NCI-H524 (cell line): ENCODE measurements around the gene C1orf116.

Experiments used
- DNase-seq, 2 experiments: peaks; one replicate each; lab custom pipeline; 2025; lab: John Stamatoyannopoulos, UW

The C1orf116 gene

GRCh38 chr1:206987873-206988272 is 44.7 kb downstream of the C1orf116 start:
- no peak for DNase-seq

GRCh38 chr1:206986885-206987284 is 45.7 kb downstream of the C1orf116 start:
- no peak for DNase-seq

GRCh38 chr1:206986402-206986801 is 46.2 kb downstream of the C1orf116 start:
- no peak for DNase-seq

- no peak for DNase-seq
Observed at GRCh38 chr1:206985162-206985749, 47.3 kb downstream of the C1orf116 start.

- DNase-seq, result peak; percentile 40 to 67
Observed at GRCh38 chr1:206982216-206982615, 50.3 kb downstream of the C1orf116 start.

GRCh38 chr1:206979379-206980043 is 53.0 kb downstream of the C1orf116 start:
- peak; percentile 13 to 43 for DNase-seq

- no peak for DNase-seq
Observed at GRCh38 chr1:206978259-206978658, 54.3 kb downstream of the C1orf116 start.

GRCh38 chr1:206975306-206975705 is 57.2 kb downstream of the C1orf116 start:
- DNase-seq, result peak in 1 of 2 experiments; percentile 10

- DNase-seq, result no peak
Observed at GRCh38 chr1:206974140-206974539, 58.4 kb downstream of the C1orf116 start.

- DNase-seq, result no peak
Observed at GRCh38 chr1:206972728-206973127, 59.8 kb downstream of the C1orf116 start.

GRCh38 chr1:206971029-206971655 is 61.4 kb downstream of the C1orf116 start:
- DNase-seq, result no peak

GRCh38 chr1:206970446-206970845 is 62.1 kb downstream of the C1orf116 start, which contains the start of gene FCAMR:
Gene FCAMR, minus strand, starts transcription at chr1:206970460. Its CDS starts 335 bp downstream, at chr1:206970125.
- no peak for DNase-seq

- DNase-seq, result no peak
Observed at GRCh38 chr1:206969090-206969489, 63.5 kb downstream of the C1orf116 start.
